ENCODE data around the gene SYN1. TPM values are rescaled to one million over a fixed set of nuclear protein-coding genes. Genes with fewer than 3 reads are reported as not detected.

SYN1 gene
- total RNA-seq, 4 donors from 2014 or later, result 0.27 TPM; not detected in 2

DNA sequence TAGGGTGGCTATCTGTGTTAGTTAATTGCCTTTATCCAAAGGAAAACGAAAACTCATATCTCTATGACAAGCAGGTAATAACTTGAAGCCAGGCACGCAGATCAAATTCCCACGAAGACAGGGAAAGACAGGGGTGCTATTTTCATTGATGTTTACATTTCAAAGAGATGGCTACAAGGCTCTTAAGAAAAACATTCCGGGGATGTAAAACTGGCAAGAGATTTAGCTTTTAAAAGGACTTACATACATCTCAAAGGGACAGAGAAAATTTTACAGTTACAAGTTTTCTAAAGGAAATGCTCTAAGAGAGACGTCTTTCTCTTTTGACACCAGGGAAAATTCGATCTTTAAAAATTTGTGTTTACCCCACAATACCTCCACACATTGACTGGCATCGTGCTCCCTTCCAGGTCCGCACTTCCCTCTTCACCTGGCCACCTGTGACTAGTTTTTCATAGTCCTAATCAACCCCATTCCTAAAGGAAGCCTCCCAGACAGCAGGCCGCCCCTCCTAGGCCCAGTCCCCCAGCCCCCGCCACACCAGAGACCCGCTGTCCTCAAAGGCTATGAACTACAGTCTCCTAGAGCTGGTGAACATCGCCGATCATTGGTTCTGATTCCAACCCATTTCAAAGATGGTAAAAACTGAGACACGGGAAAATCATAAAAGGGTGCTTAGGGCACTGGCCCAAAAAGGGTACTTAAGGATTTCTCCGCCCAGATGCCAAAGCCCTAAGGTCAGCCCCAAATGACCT, 59.3 kb downstream of the SYN1 start:
- peaks cover 0 to 42% (median 2%) of the 10 kb centered on the region in 3 donors for H3K4me1 ChIP-seq
- peak overlapping the region; percentile 88 to 97 (median 95) for H3K27ac ChIP-seq
- H3K9me3 ChIP-seq, result no peaks in the 10 kb centered on the region
- TF ChIP-seq POLR2AphosphoS5 (IDR thresholded peaks at IDR 0.05) (no peak), POLR2A (IDR thresholded peaks at IDR 0.05) (no peak), EP300 (IDR thresholded peaks at IDR 0.05) (no peak)
- TF ChIP-seq, protein P1, sequence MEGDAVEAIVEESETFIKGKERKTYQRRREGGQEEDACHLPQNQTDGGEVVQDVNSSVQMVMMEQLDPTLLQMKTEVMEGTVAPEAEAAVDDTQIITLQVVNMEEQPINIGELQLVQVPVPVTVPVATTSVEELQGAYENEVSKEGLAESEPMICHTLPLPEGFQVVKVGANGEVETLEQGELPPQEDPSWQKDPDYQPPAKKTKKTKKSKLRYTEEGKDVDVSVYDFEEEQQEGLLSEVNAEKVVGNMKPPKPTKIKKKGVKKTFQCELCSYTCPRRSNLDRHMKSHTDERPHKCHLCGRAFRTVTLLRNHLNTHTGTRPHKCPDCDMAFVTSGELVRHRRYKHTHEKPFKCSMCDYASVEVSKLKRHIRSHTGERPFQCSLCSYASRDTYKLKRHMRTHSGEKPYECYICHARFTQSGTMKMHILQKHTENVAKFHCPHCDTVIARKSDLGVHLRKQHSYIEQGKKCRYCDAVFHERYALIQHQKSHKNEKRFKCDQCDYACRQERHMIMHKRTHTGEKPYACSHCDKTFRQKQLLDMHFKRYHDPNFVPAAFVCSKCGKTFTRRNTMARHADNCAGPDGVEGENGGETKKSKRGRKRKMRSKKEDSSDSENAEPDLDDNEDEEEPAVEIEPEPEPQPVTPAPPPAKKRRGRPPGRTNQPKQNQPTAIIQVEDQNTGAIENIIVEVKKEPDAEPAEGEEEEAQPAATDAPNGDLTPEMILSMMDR (IDR thresholded peaks at IDR 0.05), result no peak
- no peaks in the 10 kb centered on the region for H3K27me3 ChIP-seq
- no peak for ATAC-seq
- H3K4me3 ChIP-seq, result peak overlapping the region; percentile 27 to 66
- 5 to 23% methylated on average over 7 to 9 of the region's 15 CpGs for WGBS, 2 donors (ENCODE audit: low coverage in 1 of 2)
- H3K36me3 ChIP-seq, result peaks cover 0 to 28% of the 10 kb centered on the region in 2 donors

DNA sequence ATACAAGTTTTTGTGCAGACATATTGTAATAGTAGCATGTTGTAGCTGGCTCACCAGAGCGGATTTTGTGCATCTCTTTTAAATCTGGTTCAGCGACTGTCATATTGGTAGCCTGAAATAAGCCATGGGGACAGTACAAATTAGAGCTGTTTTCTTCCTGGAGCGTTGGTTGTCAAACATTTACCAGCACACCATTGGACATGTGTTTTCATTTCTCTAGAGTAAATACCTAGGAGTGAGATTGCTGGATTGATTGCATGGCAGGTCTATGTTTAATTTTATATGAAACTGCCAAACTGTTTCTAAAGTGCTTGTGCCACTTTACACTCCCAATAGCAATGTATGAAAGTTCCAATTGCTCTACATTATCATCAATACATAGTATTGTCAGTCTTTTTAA, 61.2 kb downstream of the SYN1 start:
- peaks cover 0 to 8% of the 10 kb centered on the region in 2 donors for H3K36me3 ChIP-seq
- no peak for TF ChIP-seq POLR2AphosphoS5 (IDR thresholded peaks at IDR 0.05)
- no peak for TF ChIP-seq EP300 (IDR thresholded peaks at IDR 0.05)
- TF ChIP-seq, protein P1 (IDR thresholded peaks at IDR 0.05), result no peak
- no peak for TF ChIP-seq POLR2A (IDR thresholded peaks at IDR 0.05)
- H3K4me3 ChIP-seq, result no peak overlapping the region
- H3K27me3 ChIP-seq, result no peaks in the 10 kb centered on the region
- peaks cover 0 to 23% (median 2%) of the 10 kb centered on the region in 3 donors for H3K4me1 ChIP-seq
- H3K27ac ChIP-seq, result no peak overlapping the region
- H3K9me3 ChIP-seq, result no peaks in the 10 kb centered on the region
- ATAC-seq, result no peak
- WGBS, 2 donors (ENCODE audit: low coverage in 1 of 2), result 85% methylated on average over 3 of the region's 3 CpGs; no CpG with 5 or more reads in 1 of the 2 donors

DNA sequence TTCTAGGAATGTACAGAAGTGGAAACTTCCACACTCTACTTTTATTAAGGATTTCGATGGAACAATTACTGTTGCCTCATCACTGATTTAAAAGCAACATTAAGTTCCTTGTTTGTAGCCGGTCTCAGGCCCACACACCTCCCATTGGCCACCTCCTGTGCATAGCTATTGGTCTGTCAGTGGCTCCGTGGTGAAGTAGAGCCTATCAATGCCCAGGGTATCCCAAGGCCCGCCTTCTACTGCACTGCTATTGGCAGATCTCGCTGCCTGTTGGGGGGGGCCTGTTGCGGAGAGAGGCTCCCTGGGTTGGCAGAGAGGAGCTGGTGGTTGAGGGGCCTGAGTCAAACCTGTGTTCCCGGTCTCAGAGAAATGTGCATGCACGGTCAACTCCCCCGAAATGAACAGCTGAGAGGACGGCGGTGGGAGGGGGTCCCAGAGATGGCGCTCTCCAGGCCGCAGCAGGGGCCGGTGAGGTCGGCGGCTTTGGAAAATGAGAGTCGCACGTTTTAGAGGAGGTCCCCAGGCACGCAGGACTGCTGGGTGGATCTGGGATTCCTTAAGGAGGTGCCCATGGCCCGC, 63.5 kb downstream of the SYN1 start:
- TF ChIP-seq EP300 (IDR thresholded peaks at IDR 0.05) (no peak), POLR2A (IDR thresholded peaks at IDR 0.05) (peak; percentile 36 to 52), POLR2AphosphoS5 (IDR thresholded peaks at IDR 0.05) (peak; percentile 57)
- TF ChIP-seq, protein P1 (IDR thresholded peaks at IDR 0.05), result no peak
- Histone ChIP-seq H3K27me3 (no peaks in the 10 kb centered on the region), H3K4me3 (peak overlapping the region; percentile 51 to 95), H3K36me3 (no peaks in the 10 kb centered on the region), H3K4me1 (peaks cover 0 to 4% (median 0%) of the 10 kb centered on the region in 3 donors), H3K27ac (peak overlapping the region; percentile 82 to 99 (median 89)), H3K9me3 (no peaks in the 10 kb centered on the region)
- whole genome bisulfite sequencing, 2 donors (ENCODE audit: low coverage in 1 of 2), result 0 to 48% methylated on average over 1 to 15 of the region's 20 CpGs
- ATAC-seq, result peak; percentile 93

DNA sequence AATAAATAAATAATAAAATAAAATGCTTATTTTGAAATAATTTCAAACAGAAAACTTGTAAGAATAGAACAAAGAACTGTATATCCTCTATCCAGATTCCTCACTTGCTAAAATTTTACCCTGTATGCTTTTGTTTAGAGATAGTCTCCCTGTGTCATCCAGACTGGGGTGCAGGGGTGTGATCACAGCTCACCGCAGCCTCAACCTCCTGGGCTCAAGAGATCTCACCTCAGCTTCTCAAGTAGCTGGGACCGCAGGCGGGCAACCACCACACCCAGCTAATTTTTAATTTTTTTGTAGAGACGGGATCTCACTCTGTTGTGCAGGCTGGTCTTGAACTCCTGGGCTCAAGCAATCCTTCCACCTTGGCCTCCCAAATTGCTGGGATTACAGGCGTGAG, 76.2 kb downstream of the SYN1 start:
- H3K9me3 ChIP-seq, result no peaks in the 10 kb centered on the region
- WGBS, 2 donors (ENCODE audit: low coverage in 1 of 2), result 100% methylated on average over 1 of the region's 5 CpGs; no CpG with 5 or more reads in 1 of the 2 donors
- no peak for ATAC-seq
- no peak overlapping the region for H3K4me3 ChIP-seq
- no peaks in the 10 kb centered on the region for H3K27me3 ChIP-seq
- peaks cover 0 to 24% (median 3%) of the 10 kb centered on the region in 3 donors for H3K4me1 ChIP-seq
- TF ChIP-seq POLR2A (IDR thresholded peaks at IDR 0.05) (no peak), EP300 (IDR thresholded peaks at IDR 0.05) (no peak), POLR2AphosphoS5 (IDR thresholded peaks at IDR 0.05) (no peak)
- TF ChIP-seq, protein P1 (IDR thresholded peaks at IDR 0.05), result no peak
- no peaks in the 10 kb centered on the region for H3K36me3 ChIP-seq
- no peak overlapping the region for H3K27ac ChIP-seq
